ENCODE results near the gene SMPD1. TPM values are rescaled to one million over a fixed set of nuclear protein-coding genes. Genes with fewer than 3 reads are reported as not detected.

SMPD1 gene
- total and polyA plus RNA-seq, 2 of the 8 experiments (the other 6 are each of a cell fraction or from before 2014, with no cell fraction given): 1.9 to 2.4 TPM

- TF ChIP-seq NANOG (IDR thresholded peaks at IDR 0.05; ENCODE audit: insufficient read depth, low read depth, low read length, poor library complexity, severe bottlenecking) (no peak), RXRA (IDR thresholded peaks at IDR 0.05; ENCODE audit: insufficient read depth, low read depth, low read length) (no peak), SUZ12 (IDR thresholded peaks at IDR 0.05; ENCODE audit: low read length) (no peak)
Measured at GRCh38 chr11:6415797-6416196, 25.5 kb downstream of the SMPD1 start (continued).
